Stimulated activated CD8-positive, alpha-beta memory T cell treated with anti-CD3 and anti-CD28 coated beads, Interleukin-7, amount 100 ng/mL, for 4 hours (primary cell): ENCODE measurements around the gene ZBTB4.
"Not testable (repeated sequence)": the region's sequence is repeated elsewhere in the genome, so short reads cannot be mapped to it uniquely, and the experiment has no call there.

Experiments used
- DNase-seq, 2 donors: peaks; one replicate each; pipeline ENCODE4 v3.0.0-alpha.2; 2020; ENCODE audit warnings: low read depth in 2 of 2

ZBTB4 gene

DNA sequence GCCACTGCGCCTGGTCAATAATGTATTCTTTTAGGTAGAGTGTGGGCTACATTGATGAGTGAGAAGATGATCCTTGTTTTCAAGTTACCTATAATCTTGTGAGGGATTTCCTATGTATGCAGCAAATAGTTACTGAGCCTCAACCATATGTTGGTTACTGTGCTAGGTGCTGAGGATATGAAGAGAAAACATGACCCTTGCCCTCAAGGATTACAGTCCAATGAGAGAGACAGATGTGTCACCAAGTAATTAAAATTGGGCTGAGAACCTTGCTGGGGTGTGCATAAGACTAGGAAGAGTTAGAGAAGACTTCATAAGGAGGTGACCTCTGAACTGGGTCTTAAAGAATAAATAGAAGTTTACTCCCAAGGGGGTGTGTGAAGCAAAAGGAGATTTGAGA is 12.2 kb upstream of the ZBTB4 start:
- DNase-seq = no peak

DNA sequence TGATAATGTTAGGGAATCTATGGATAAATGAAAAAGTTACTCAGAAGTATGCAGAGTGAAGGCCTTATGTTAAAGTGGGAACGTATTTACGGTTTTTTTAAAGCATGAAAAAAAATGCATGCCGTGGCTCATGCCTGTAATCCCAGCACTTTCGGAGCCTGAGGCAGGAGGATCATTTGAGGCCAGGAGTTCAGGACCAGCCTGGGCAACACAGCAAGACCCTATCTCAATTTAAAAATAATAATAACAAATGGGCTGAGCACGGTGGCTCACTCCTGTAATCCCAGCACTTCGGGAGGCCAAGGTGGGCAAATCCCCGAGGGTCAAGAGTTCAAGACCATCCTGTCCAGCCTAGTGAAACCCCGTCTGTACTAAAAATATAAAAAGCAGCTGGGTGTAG is 10.7 kb upstream of the ZBTB4 start:
- DNase-seq = no peak

DNA sequence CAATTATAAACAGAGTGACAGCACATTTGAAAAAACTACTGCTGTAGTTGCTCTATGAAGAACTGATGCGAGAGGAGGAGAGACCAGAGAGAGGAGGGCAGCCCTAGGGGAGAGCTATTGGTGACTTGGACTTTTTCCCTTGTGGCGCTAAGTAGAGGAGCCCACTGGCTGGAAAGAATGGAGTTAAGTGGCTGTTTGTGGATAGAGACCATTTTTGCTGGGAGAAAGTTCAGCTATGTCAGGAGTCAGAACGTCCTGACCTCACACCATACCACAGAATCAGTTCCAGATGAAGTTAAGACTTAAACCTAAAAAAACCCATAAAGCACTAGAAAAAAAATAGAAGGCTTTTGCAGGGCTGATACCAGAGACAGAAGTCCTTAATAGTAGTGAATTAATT is 6.8 kb upstream of the ZBTB4 start:
- no peak for DNase-seq

DNA sequence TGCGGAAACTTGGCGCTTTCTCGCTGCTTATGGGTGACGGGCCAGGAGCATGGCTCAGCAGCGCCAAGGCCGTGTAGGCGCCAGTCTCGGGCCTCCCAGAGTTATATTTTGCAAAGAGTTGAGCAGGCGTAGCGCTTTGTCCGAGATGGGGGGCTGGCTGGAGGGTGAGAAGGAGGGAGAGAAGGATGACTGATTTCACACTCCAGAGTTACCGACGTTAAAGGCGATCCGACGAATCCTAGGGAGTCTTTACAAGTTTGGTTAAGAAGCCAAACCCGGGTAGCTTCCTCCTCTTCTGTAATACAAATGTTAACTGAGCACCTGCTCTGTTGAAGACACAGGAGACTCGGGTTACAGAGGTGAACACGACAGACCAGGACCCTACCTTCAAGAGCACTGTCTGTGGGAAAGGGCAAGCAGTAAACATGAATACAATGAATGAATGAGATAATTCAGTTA is 5.5 kb upstream of the ZBTB4 start:
- no peak for DNase-seq

DNA sequence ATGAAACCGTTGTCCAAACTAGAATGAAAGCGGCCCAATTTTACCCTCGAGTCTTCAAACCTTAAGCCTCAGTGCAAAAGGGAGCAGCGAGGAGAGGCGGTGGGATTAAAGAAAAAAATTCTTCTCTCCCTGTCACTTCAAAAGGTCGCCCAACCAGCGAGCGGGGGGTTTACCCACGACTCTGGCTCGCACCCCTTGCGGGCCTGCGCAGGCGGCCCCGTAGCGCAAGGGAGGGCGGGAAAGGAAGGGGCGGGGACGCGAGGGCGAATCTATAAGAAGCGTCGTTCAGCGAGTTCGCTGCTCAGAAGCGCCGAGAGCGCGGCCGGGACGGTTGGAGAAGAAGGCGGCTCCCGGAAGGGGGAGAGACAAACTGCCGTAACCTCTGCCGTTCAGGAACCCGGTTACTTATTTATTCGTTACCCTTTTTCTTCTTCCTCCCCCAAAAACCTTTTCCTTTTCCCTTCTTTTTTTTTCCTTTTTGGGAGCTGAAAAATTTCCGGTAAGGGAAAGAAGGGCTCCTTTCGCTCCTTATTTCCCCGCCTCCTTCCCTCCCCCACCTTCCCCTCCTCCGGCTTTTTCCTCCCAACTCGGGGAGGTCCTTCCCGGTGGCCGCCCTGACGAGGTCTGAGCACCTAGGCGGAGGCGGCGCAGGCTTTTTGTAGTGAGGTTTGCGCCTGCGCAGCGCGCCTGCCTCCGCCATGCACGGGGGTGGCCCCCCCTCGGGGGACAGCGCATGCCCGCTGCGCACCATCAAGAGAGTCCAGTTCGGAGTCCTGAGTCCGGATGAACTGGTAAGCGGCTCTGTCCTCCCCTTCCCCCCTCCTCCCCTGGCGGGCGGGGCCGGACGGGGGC is 4.9 kb upstream of the ZBTB4 start, which contains the start of gene POLR2A:
Gene POLR2A (plus strand): TSS at position 300 of the 852 bp plus-strand sequence.
- peak; percentile 96 to 97 for DNase-seq

DNA sequence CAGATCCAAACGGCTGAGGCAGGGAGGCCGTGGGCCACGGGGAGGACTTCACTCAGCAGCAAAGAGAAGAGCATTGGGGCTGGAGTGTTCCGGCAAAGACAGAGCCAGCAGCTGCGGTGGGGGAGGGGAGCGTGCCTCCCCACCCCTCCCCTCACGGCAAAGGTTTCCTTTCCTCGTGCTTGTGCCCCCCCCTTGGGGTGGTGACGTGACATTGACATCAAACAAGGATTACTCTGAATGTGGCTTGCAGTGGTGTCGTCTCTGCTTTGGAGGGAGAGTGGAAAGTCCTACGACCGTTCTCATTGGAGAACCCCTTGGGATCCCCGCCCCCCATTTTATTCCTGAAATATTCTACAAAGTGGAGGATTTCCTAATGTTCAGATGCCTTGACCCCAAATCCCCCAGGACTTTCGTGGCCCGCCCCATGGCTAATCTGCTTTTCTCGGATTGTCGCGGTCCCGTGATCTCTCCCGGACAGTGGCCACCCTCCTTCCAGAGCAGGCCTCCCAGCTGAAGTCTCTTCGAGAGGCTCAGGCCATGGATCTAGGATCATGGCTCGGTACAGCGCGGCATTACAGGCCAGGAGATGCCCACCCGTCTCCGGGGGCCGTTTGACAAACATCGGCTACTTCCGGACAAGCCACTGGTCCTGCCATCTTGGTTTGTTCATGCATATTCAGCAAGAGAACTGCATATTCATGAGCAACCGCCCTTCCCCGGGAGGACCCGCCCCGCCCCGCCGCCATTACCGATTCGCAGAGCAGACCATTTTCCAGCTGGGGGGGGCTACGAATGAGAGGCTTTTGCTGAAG is 4.0 kb upstream of the ZBTB4 start:
- DNase-seq = peak; percentile 89 to 93

DNA sequence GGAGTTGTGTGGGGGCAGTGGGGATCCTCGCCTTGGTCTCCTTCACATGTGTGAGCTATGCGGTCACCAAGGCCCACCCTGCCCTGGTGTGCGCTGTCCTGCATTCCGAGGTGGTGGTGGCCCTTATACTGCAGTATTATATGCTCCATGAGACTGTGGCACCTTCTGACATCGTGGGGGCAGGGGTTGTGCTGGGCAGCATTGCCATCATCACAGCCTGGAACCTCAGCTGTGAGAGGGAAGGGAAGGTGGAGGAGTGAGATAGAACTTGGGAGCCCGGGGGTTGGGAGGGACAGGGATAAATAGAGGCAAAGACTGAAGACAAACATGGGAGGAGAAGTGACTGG is 3.3 kb upstream of the ZBTB4 start:
- DNase-seq = not testable (repeated sequence)

DNA sequence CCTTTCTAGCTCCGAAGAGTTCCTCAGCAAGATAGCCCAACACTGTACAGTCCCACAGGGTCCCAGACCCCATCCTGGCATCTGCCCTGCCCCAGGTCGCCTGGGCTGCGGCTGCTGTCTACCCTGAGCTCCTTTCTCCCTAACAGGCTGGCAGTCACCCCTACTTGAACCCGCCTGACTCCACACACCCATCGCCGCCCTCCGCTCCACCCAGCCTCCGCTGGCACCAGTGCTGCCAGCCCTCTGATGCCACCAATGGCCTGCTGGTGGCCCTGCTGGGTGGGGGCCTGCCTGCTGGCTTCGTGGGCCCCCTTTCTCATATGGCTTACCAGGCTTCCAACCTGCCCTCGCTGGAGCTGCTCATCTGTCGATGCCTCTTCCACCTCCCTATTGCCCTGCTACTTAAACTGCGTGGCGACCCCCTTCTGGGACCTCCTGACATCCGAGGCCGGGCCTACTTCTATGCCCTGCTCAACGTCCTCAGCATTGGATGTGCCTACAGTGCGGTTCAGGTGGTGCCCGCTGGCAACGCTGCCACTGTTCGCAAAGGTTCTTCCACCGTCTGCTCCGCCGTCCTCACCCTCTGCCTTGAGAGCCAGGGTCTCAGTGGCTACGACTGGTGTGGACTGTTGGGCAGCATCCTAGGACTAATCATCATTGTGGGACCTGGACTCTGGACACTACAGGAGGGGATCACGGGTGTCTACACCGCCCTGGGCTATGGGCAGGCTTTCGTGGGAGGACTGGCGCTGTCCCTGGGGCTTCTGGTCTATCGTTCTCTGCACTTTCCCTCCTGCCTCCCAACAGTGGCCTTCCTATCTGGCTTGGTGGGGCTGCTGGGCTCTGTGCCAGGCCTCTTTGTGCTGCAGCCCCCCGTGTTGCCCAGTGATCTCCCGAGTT is 2.7 kb upstream of the ZBTB4 start:
- not testable (repeated sequence) for DNase-seq

DNA sequence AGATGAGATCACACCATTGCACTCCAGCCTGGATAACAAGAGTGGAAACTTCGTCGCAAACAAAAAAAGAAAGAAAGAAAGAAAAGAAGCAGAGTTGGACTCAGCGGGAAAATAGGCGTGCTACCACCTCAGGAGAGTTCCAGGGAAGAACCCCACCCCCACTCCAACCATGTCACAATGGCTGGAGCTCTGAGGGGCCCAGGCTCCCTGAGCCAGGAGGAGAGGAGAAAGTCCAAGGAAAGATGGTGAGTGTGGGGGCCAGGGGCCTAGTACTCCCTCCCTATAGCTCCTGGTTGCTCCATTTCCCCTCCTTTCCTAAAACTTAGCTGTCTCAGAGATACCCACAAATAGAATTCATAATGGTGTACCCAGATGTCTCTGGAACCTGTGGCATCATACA is 1.8 kb upstream of the ZBTB4 start, which contains the start of gene SLC35G6:
Gene SLC35G6 (plus strand): TSS at position 172 of the 400 bp plus-strand sequence. CDS start 71 bp downstream, at position 243.
- DNase-seq = not testable (repeated sequence)

DNA sequence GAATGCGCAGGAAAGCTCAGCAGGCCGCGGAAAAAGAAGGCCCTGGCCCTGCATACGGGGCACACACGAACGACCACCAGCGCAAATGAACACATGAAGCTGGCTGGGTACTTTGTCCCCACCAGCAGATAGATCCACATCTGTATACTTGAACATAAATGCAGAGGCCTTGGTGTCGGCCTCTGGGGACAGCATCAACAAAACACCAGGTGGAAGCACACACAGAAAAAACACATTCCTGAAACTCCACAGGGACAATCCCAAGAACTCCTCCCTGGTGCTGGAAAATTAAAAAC is 606 bp upstream of the ZBTB4 start:
- no peak for DNase-seq

DNA sequence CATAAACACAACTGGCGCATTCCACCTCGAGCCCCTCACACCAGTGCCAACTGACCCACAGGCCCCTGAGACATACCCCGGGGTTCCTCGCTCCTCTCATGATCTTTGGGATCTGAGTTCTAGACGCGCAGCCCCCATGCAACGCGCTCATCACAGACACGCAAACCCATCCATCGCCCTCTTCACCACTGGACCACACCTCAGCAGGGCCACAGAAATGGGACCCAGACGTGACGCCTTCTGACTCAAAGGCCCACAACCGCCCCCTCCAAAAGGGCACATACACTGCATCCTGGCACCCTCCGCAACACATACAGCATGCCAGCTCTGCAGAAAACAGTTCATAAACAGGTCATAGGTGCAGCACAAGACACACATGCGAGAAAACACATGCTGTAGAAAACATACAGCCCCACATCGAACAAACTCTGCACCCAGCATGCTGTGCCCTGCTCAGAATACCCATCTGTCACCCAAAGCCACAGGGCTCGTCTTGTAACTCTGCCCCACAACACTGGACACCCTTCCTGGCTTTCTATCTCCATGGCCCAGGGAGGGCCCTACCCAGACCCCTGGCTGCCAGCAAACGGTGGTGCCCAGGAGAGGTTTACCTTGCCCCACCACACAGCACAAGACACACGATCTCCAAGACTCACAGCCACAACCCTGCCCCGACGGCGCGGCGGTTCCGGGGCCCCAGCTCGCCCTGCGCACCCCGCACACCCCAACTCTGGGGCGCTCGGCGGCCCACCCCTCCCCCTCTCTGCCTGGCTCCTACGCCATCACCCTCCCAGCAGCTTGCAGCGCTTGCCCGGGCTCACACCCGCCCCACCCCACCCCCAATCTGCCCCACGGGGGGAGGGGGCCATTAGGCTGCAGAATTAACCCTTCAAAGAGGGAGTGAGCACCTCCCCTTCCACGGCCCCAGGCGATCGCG is 887 bp downstream of the ZBTB4 start:
- peak in 1 of 2 donors; percentile 59 for DNase-seq

DNA sequence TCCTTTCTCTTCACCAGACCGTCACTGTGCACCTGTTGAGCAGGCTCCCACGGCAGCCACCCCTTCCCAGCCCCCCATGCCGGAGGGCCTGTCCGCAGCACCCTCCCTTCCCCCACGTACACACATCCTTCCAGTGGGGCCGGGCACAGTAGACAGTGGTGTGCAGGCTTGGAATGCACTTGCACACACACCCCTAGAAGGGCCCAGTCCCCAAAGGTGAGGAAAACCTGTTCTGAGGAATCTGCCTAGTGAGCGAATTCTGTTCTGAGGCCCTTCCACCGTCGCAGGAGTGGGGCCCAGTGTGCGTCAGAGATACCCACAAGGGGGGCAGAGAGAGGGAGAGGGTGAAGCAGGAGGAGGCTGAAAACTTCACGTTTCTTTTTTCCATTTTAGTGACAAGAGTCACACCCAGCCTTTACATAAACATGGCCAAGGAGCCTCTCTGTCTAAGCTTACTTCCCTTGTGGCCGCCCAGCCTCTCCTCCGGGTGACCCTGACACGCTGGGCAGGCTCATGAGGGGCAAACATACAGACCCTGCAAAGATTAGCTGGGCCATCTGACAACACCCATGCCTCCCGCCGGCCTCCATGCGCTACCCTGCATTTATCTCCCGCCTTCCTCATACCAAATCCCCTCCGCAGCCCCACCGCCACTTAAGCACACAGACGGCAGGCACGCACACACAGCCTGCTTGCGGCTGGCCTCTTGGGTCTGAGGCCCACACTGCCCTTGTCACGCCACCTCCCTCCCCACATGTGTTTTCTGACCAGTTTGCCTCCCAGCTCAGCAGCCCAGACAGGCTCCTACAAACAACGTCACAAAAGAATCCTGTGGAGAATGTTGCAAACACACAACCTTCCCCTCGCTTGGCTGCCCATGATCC is 1.8 kb downstream of the ZBTB4 start:
- peak in 1 of 2 donors; percentile 31 for DNase-seq

DNA sequence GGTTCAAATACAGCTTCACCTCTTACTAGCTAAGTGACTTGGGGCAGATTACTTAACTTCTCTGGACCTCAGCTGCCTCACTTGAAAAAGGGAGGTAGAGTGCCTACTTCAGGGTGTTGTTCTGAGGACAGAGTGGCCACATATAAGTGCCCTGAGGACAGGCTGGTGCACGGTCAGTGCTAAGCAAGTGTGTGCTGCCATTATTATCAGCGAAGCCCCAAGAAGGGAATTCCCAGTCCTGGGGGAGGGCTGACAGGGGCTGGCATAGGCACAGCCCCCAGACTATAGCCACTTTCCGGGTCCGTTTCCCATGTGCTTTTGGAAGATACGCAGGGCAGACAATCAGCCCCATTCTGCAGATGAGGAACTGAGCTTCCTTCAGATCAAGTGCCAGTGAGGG is 2.5 kb downstream of the ZBTB4 start:
- DNase-seq = no peak

DNA sequence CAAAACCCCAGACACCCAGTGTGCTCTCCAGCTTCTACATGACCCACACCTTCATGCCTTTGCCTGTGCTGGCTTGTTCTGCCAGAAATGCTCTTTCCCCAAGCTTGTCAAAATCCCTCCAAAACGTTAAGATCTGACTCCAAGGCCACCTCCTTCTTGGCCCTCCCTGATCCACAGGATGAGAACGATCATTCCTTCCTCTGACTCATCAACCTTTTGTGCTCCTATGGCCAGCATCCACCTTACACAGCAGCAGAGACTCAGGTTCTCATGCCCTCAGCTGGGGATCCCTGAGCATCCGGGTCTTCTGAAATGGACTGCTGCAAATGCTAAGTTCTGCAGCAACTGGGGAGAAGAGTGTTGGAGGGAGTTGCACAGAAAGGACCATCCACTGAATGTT is 2.9 kb downstream of the ZBTB4 start:
- DNase-seq = no peak

DNA sequence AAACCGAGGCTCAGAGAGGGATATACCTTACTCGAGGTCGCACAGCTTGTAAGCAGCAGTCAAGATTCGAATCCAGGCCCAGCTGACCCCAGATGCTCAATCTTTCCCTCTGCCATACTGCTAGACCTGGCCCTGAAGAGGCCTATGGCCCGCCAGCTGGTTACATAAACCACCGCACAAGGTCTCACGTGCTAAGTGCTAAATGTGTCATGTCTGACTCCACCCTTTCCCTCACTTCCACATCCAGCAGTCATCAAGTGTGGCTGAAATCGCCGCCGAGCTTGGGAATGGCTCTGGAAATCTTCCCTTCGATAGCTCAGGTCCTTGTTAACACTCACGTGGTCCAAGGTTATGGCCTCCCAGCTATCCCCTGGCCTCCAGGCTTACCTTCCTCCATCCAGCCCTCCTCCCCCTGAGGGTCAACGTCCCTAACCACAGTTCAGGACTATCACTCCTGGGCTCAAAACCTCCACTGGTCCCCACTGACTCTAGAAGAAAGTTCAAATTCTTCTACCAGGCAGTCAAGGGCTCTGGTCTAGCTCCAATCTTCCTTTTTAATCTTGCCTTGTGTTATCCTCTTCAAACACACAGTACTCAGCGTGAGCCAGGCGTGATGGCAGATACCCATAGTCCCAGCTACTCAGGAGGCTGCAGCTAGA is 3.5 kb downstream of the ZBTB4 start:
- DNase-seq = no peak

DNA sequence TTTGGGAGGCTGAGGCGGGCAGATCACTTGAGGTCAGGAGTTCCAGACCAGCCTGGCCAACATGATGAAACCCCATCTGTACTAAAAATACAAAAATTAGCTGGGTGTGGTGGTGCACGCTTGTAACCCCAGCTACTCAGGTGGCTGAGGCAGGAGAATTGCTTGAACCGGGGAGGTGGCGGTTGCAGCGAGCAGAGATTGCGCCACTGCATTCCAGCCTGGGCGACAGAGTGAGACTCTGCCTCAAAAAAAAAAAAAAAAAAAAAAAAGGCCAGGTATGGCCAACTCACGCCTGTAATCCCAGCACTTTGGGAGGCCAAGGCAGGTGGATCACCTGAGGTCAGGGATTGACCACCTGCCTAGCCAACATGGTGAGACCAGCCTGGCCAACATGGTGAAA is 4.7 kb downstream of the ZBTB4 start:
- not testable (repeated sequence) for DNase-seq

DNA sequence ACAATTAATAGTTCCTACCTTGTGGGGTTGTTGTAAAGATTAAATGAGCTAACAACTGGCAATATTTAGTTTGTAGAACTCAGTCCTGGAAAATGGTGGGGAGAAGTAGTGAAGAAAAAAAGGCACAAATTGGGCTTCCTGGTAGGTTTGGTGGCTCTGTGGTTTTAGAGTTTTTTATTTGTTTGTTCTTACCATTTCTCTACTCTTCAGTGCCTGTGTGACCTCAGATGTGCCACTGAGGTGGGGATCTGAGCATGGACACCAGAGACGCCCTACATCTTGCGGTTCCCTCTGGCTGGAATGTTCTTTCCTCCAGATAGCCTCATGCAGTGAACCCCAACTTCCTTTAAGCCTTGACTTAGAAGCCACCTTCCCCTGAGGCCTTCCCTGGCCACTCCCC is 7.7 kb downstream of the ZBTB4 start:
- DNase-seq = no peak

DNA sequence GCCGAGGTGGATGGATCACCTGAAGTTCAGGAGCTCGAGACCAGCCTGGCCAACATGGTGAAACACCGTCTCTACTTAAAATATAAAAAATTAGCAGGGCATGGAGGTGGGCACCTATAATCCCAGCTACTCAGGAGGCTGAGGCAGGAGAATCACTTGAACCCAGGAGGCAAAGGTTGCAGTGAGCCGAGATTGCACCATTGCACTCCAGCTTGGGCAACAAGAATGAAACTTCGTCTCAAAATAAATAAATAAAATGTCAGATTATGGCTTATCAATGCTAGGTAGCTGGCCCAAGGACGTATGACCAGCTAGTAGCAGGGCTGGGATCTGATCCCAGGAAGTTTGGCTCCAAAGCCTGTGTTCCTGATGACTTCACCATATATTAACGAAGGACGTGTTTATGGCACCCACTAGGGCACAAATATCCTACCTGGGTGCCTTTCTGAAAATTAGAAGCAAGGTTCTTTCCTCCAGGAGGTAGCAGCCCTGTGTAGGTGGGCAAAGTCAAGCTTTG is 8.9 kb downstream of the ZBTB4 start:
- DNase-seq = not testable (repeated sequence)

DNA sequence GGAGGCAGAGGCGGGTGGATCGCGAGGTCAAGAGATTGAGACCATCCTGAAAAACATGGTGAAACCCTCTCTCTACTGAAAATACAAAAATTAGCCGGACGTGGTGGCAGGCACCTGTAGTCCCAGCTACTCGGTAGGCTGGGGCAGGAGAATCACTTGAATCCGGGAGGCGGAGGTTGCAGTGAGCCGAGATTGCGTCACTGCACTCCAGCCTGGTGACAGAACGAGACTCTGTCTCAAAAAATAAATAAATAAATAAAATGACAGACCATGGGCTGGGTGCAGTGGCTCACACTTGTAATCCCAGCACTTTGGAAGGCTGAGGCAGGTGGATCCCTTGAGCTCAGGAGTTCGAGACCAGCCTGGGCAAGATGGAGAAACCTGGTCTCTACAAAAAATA is 9.6 kb downstream of the ZBTB4 start:
- DNase-seq = not testable (repeated sequence)
